Parathyroid adenoma (tissue), 2 donors: ENCODE results near the gene WNT5A.

Experiments used
- H2AFZ ChIP-seq: fragments of 300-600 bp; sonication (generic); one replicate; pipeline ENCODE4 v1.7.0; 2017; ENCODE audit warnings: antibody characterized with exemption, mild to moderate bottlenecking
- H3K27ac ChIP-seq: fragments of 300-600 bp; sonication (generic); one replicate; pipeline ENCODE4 v1.7.0; 2017
- H3K27me3 ChIP-seq: fragments of 300-600 bp; sonication (generic); one replicate; pipeline ENCODE4 v1.7.0; 2017; ENCODE audit warnings: low read length; ENCODE audit not compliant: control insufficient read depth, insufficient read depth
- H3K36me3 ChIP-seq: fragments of 300-600 bp; sonication (generic); one replicate; pipeline ENCODE4 v1.7.0; 2017; ENCODE audit warnings: low read length; ENCODE audit not compliant: control insufficient read depth, insufficient read depth
- H3K4me1 ChIP-seq: fragments of 300-600 bp; sonication (generic); one replicate; pipeline ENCODE4 v1.7.0; 2017; ENCODE audit warnings: control low read depth
- H3K4me2 ChIP-seq: fragments of 300-600 bp; sonication (generic); one replicate; pipeline ENCODE4 v1.7.0; 2017; ENCODE audit warnings: low read length
- H3K4me3 ChIP-seq: fragments of 300-600 bp; sonication (generic); one replicate; pipeline ENCODE4 v1.7.0; 2017; ENCODE audit warnings: low read depth, low read length
- H3K79me2 ChIP-seq: fragments of 300-600 bp; sonication (generic); one replicate; pipeline ENCODE4 v1.7.0; 2017; ENCODE audit warnings: control low read depth
- H3K9ac ChIP-seq: fragments of 300-600 bp; sonication (generic); one replicate; pipeline ENCODE4 v1.7.0; 2017; ENCODE audit warnings: mild to moderate bottlenecking
- H3K9me3 ChIP-seq: fragments of 300-600 bp; sonication (generic); one replicate; pipeline ENCODE4 v1.7.0; 2017; ENCODE audit warnings: low read length; ENCODE audit not compliant: control insufficient read depth
- TF ChIP-seq, protein P1 (sequence below): fragments of 300-600 bp; sonication (generic); IDR thresholded peaks from one replicate; pipeline ENCODE4 v1.7.0; 2017; ENCODE audit warnings: antibody characterized with exemption, mild to moderate bottlenecking
- donor health status: primary hyperparathyroidism.

The WNT5A gene

DNA sequence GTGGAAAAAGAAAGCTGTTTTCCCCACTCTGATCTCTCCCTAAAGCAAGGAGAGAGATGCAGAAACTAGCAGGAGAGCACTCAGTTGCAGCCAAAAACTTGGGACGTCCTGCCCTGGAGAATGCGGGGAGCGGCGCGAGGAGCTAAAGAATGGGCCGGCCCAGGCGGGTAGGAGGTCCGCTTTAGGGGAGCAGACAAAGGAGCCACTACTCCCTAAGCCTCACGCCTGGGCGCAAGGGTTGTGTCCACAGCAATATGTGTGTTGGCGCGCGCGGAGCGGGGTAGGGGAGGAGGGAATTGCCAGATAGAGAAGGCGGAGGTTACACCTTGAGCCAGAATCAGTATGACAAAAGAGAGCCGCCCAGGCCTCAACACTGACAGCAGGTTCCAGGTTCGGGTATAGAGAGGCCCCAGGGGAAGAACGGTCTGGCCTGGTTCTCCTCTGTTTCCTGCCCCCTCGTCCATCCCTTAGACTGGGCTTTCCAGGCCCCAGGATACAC, 2.9 kb downstream of the WNT5A start:
- Histone ChIP-seq H3K27ac (no peak overlapping the region), H3K4me1 (peaks cover 3% of the 10 kb centered on the region), H3K27me3 (no peaks in the 10 kb centered on the region)

DNA sequence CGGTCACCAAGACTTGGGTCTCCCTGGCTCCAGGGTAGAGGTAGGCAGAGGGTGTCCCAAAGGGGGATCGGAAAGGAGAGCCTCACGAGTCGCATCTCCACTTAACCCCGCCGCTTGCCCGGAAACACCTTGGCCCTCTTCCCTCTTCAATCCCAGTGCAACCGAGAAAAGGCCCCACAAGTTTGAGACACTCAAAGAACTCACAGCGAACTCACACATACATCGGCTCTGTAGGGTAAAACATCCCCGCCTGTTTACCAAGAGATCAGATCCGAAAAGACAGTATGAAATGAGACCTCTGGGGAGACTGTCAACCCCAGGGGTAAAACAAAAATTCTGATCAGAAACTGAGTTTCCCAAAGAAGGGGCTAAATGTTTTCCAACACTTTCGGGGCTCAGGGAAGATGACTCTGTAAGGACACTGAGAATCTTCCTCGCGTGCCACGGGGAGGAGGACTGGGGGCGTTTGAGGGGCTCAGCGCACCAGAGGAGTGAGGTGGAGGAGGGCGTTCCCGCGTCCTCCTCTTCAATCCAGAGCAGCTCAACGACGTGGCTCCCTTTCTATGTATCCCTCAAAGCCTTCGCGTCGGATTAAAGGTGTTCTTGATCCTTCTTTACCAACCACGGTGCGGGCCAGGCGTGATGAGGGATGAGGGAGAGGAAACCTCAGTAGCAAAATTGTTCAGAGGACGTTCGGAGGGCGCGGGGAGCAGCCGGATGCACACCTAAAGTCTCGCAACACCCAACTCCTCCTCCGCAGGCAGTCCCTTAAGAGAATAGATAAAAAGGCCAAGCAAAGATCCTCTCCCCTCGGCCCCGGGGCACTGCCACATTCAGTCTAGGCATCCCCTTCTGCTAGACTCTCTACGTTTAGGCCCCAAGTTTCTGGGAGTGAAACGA, 3.7 kb downstream of the WNT5A start:
- H3K79me2 ChIP-seq: no peaks in the 10 kb centered on the region

More for the DNA sequence above, 2.9 kb downstream of the WNT5A start:
- Histone ChIP-seq H3K36me3 (no peaks in the 10 kb centered on the region), H3K9ac (no peak overlapping the region), H3K4me2 (no peak overlapping the region), H3K9me3 (no peaks in the 10 kb centered on the region), H3K79me2 (no peaks in the 10 kb centered on the region), H2AFZ (no peak overlapping the region), H3K4me3 (no peak overlapping the region)
- TF ChIP-seq, protein P1, sequence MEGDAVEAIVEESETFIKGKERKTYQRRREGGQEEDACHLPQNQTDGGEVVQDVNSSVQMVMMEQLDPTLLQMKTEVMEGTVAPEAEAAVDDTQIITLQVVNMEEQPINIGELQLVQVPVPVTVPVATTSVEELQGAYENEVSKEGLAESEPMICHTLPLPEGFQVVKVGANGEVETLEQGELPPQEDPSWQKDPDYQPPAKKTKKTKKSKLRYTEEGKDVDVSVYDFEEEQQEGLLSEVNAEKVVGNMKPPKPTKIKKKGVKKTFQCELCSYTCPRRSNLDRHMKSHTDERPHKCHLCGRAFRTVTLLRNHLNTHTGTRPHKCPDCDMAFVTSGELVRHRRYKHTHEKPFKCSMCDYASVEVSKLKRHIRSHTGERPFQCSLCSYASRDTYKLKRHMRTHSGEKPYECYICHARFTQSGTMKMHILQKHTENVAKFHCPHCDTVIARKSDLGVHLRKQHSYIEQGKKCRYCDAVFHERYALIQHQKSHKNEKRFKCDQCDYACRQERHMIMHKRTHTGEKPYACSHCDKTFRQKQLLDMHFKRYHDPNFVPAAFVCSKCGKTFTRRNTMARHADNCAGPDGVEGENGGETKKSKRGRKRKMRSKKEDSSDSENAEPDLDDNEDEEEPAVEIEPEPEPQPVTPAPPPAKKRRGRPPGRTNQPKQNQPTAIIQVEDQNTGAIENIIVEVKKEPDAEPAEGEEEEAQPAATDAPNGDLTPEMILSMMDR: no peak

DNA sequence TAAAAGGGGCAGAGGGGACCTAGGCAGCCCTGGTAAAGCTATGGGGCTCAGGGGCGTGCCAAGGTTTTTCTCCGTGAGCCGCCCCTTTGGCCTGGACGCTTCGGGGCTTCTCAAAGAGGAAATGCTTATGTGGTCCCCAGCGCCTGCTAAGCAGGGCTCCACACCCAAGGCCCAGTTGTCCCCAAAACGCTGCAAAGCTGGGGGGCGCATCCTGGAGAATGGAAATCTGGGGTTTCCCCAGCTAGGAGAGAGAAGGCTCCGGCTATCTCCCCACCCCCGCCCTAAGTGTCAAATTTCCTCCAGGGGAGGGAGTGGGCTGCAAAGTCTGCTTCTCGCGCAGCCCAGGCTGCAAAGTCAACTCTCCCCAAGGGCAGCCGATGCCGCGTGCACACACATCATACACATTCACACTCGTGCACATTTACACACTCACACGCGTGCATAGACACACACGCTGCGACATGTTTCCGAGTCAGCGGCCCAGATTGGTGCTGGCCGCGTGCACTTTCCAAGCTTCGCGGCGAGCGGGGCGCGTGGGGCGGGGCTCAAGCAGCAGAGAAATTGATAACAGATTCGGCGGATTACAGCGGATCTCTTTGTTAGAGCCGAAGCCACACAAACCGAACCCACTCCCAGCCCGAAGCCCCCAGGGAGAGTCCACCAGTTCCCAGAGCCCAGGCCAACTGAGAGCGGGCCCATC, 4.5 kb downstream of the WNT5A start:
- no peaks in the 10 kb centered on the region for H3K9me3 ChIP-seq
- TF ChIP-seq, protein P1: no peak
- H3K4me1 ChIP-seq: no peaks in the 10 kb centered on the region
- no peak overlapping the region for H3K4me2 ChIP-seq
- no peak overlapping the region for H3K4me3 ChIP-seq
- no peaks in the 10 kb centered on the region for H3K36me3 ChIP-seq
- no peak overlapping the region for H3K27ac ChIP-seq
- H2AFZ ChIP-seq: no peak overlapping the region
- H3K9ac ChIP-seq: no peak overlapping the region
- H3K79me2 ChIP-seq: no peaks in the 10 kb centered on the region
- H3K27me3 ChIP-seq: no peaks in the 10 kb centered on the region

More for the DNA sequence above, 3.7 kb downstream of the WNT5A start:
- Histone ChIP-seq H3K27ac (no peak overlapping the region), H3K4me2 (no peak overlapping the region), H3K4me1 (no peaks in the 10 kb centered on the region), H3K9me3 (no peaks in the 10 kb centered on the region), H3K27me3 (no peaks in the 10 kb centered on the region), H2AFZ (no peak overlapping the region), H3K4me3 (no peak overlapping the region), H3K9ac (no peak overlapping the region), H3K36me3 (no peaks in the 10 kb centered on the region)
- TF ChIP-seq, protein P1: no peak

DNA sequence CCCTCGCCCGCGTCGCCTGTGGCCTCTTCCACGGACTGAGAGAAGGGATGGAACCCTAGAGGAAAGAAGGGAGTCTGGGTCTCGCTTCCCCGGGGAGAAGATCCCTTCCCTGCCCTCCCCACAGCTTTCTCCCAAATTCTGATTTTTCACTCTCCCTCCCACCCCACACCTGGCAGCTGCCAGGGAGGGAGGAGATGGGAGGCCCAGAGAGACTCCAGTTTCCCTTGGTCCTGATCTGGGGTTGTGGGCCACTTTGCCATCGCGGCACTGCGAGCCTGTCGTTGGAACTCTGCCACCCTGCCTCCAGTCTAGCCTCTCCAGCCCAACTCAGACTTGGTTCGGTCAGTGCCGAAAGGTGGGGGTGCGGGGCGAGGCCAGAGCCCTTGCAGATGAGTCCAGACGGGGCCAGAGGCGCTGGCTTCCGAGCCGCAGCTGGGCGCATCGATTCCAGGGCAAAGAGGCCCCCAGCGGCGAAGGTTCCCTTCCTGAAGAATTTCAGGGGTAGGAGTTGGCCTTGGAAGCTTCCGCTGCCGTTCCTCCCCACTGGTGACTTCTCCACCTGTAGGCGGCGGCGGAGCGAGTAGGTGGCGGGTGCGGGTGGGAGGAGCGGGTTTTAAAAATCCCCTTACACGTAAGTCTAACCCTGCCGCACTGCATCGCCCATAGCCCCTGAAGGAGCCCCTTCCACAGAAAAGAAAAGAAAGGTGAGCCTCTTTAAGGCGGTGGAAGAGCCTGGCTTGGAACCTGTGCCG, 5.2 kb downstream of the WNT5A start:
- no peaks in the 10 kb centered on the region for H3K27me3 ChIP-seq

More for the DNA sequence above, 5.2 kb downstream of the WNT5A start:
- H3K36me3 ChIP-seq: no peaks in the 10 kb centered on the region
- no peaks in the 10 kb centered on the region for H3K9me3 ChIP-seq
- no peak overlapping the region for H2AFZ ChIP-seq
- no peak overlapping the region for H3K4me3 ChIP-seq
- H3K4me1 ChIP-seq: no peaks in the 10 kb centered on the region
- H3K27ac ChIP-seq: no peak overlapping the region
- TF ChIP-seq, protein P1: no peak
- H3K4me2 ChIP-seq: no peak overlapping the region
- H3K79me2 ChIP-seq: no peaks in the 10 kb centered on the region
- no peak overlapping the region for H3K9ac ChIP-seq
